Kidney epithelial cell (primary cell): Measurements from ENCODE around the gene ADAD2. TPM values are rescaled to one million over a fixed set of nuclear protein-coding genes. Genes with fewer than 3 reads are reported as not detected.

Experiments
- DNase-seq: peaks from one replicate; pipeline ENCODE4 v3.0.0-alpha.2; 2010; ENCODE audit warnings: low read depth
- H3K27me3 ChIP-seq: 2 replicates; pipeline ENCODE4 v1.6.0; 2011; ENCODE audit warnings: low read length; ENCODE audit not compliant: control insufficient read depth, insufficient read depth
- H3K36me3 ChIP-seq: 2 replicates; pipeline ENCODE4 v1.5.1; 2011; ENCODE audit warnings: low read length; ENCODE audit not compliant: control insufficient read depth, insufficient read depth
- H3K4me3 ChIP-seq: 2 replicates; pipeline ENCODE4 v1.5.1; 2011; ENCODE audit warnings: low read depth, mild to moderate bottlenecking, control low read depth, low read length
- CTCF ChIP-seq: IDR thresholded peaks from 2 replicates; pipeline ENCODE4 v1.5.1; 2011; ENCODE audit warnings: mild to moderate bottlenecking, moderate library complexity, low read length, control low read depth, inconsistent platforms; ENCODE audit not compliant: insufficient read depth, poor library complexity, severe bottlenecking
- total RNA-seq: library from RNA; depleted of rRNA; stranded (reverse); fragments of >200 nt; gene quantifications from 2 replicates; pipeline ENCODE4 v1.2.3, GENCODE V29; 2015

Gene ADAD2
- total RNA-seq, 1 donor from 2014 or later, result not detected

GRCh38 chr16:84195201-84196093, 4.5 kb downstream of the ADAD2 start:
- no peak for TF ChIP-seq CTCF
- DNase-seq, result no peak
- no peaks in the 10 kb centered on the region for H3K36me3 ChIP-seq
- no peak overlapping the region for H3K4me3 ChIP-seq
- peaks cover 8% of the 10 kb centered on the region for H3K27me3 ChIP-seq

GRCh38 chr16:84196101-84196500, 5.1 kb downstream of the ADAD2 start:
- Histone ChIP-seq H3K4me3 (no peak overlapping the region), H3K36me3 (no peaks in the 10 kb centered on the region), H3K27me3 (peaks cover 8% of the 10 kb centered on the region)
- no peak for DNase-seq
- no peak for TF ChIP-seq CTCF

DNA sequence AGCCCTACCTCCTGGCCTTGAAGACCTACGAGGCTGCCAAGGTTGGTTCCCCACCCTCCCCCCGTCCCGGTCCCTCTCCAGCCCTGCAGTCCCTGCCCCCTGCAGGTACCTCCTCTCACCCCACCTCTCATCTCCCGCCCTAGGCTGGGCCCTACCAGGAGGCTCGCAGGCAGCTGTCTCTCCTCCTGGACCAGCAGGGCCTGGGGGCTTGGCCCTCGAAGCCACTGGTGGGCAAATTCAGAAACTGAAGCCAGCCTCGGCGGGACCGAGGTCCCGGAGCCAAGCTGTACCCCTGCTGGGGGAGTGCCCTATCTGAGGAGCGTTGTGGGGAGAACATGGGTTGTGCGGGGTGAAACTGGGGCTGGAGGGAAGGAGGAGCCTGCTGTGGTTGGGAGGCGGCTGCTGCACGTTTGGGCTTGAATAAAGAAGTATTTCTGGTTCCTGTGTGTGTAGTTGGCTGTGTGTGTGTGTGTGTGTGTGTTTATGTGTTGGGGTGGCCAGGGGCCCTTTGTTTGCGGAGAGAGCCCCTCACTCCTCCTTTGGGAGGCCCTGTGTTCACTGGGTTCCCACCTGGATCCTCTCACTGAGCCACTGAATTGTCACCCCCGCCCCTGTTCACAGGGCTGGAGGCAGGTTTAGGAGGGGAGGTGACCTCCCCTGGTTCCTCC, 5.9 kb downstream of the ADAD2 start:
- H3K27me3 ChIP-seq, result peaks cover 8% of the 10 kb centered on the region
- TF ChIP-seq CTCF, result no peak
- no peak overlapping the region for H3K4me3 ChIP-seq
- H3K36me3 ChIP-seq, result no peaks in the 10 kb centered on the region
- no peak for DNase-seq

- Histone ChIP-seq H3K27me3 (peaks cover 8% of the 10 kb centered on the region), H3K36me3 (no peaks in the 10 kb centered on the region), H3K4me3 (no peak overlapping the region)
- DNase-seq, result no peak
- TF ChIP-seq CTCF, result no peak
These were observed 6.6 kb downstream of the ADAD2 start for GRCh38 chr16:84197466-84198128.

DNA sequence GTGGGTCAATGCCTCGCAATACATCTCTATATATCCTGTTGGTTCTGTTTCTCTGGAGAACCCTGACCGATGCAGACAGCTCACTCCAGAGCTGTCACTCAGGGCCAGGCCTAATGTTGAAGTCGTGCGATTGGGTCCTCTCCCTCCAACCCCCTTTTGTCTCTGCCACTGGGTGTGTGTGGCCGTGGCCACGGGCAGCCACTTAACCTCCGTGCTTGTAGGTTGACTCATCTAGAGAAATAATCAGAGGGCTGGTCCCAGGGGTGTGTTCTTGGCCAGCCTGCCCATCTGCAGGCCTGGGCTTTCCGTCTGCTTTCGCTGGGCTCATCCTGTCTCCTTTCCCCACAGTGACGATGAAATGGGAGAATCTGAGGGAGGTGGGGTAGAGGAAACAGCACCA, 7.4 kb downstream of the ADAD2 start:
- Histone ChIP-seq H3K36me3 (no peaks in the 10 kb centered on the region), H3K27me3 (peaks cover 8% of the 10 kb centered on the region), H3K4me3 (no peak overlapping the region)
- DNase-seq, result no peak
- TF ChIP-seq CTCF, result no peak
